ENCODE measurements around the gene FKBP11.

DNA sequence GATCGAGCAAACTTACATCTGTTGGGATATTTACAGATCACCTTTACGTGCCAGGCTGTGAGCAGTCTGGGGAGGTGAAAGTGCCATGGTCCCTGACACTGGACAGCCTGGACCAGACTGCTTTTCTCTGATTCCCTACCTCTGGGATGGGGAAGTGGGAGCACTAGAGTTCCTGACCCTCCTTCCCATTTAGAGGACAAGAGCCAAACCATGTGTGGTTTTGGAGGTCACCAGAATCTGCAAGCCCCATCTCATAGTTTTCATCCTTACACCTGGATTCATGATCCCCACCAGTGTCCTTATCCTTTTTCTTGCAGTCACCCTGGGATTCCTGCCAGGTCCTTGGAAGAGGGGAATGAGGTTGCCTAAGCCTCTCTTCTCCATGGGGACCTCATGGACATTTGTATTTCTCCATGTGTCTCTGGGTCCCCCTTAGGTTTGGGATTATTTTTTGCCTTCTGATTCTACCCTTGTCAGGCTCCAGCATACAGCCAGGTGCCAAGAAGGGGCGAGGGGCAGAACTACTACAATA is 47.7 kb upstream of the FKBP11 start:
- TF ChIP-seq POLR2AphosphoS5 (IDR thresholded peaks at IDR 0.05; ENCODE audit: borderline replicate concordance, low read depth, low read length): no peak
- TF ChIP-seq FOXP2 (optimal IDR thresholded peaks at IDR 0.05; ENCODE audit: control extremely low read depth, extremely low read length, insufficient read depth): no peak
